IMR-90 (cell line): Measurements from ENCODE around the gene NEURL1B. TPM values are rescaled to one million over a fixed set of nuclear protein-coding genes. Genes with fewer than 3 reads are reported as not detected.

Source experiments
- ATAC-seq: fragments of 200-7000 bp; cut with Tn5 transposase; 2 replicates; pipeline ENCODE4 v1.9.1; 2020; ENCODE audit warnings: low read depth, mild to moderate bottlenecking, moderate library complexity
- BruUV-seq: library from RNA; stranded (reverse); fragments of 400-500 nt; replicated peaks from 2 replicates; lab custom pipeline; 2021; lab: Mats Ljungman, UMichigan
- CTCF ChIA-PET: fragments of 300-600 bp; formaldehyde crosslinking; extraction: SDS; loops from one replicate; lab custom pipeline; 2021; ENCODE audit warnings: antibody characterized with exemption; lab: Yijun Ruan, JAX
- POLR2A ChIA-PET: fragments of 300-600 bp; sonication (Branson Sonifier 250); formaldehyde crosslinking; loops from one replicate; lab custom pipeline; 2022; ENCODE audit warnings: antibody characterized with exemption; ENCODE audit not compliant: unreplicated experiment; lab: Charles Lee
- DNase-seq: peaks from one replicate; pipeline ENCODE4 v3.0.0; 2013
- H2AFZ ChIP-seq: replicated peaks from 2 replicates; pipeline ENCODE3; 2013; ENCODE audit warnings: low read length, mild to moderate bottlenecking; ENCODE audit not compliant: poor library complexity
- H2AK5ac ChIP-seq: 2 replicates; pipeline ENCODE4 v1.6.1; 2013; ENCODE audit warnings: low read depth, low read length, inconsistent platforms
- H2AK9ac ChIP-seq: replicated peaks from 2 replicates; pipeline ENCODE3; 2013; ENCODE audit warnings: mild to moderate bottlenecking, low read depth, low read length, moderate library complexity; ENCODE audit not compliant: poor library complexity
- H2BK120ac ChIP-seq: 2 replicates; pipeline ENCODE4 v1.6.1; 2013; ENCODE audit warnings: low read depth, low read length, inconsistent platforms
- H2BK15ac ChIP-seq: 3 replicates; pipeline ENCODE4 v1.6.1; 2013; ENCODE audit warnings: low read depth, low read length, inconsistent platforms
- H2BK20ac ChIP-seq: 2 replicates; pipeline ENCODE4 v1.6.1; 2013; ENCODE audit warnings: low read depth, mild to moderate bottlenecking, inconsistent platforms, low read length, moderate library complexity
- H2BK5ac ChIP-seq: 2 replicates; pipeline ENCODE4 v1.6.1; 2013; ENCODE audit warnings: mild to moderate bottlenecking, low read depth, low read length, inconsistent platforms; ENCODE audit not compliant: poor library complexity, severe bottlenecking
- H3K14ac ChIP-seq: replicated peaks from 2 replicates; pipeline ENCODE4 v1.6.1; 2013; ENCODE audit warnings: low read depth, low read length, inconsistent platforms
- H3K18ac ChIP-seq: 2 replicates; pipeline ENCODE4 v1.6.1; 2013; ENCODE audit warnings: low read depth, low read length, control low read depth
- H3K23ac ChIP-seq: 2 replicates; pipeline ENCODE4 v1.6.1; 2013; ENCODE audit warnings: low read depth, low read length, inconsistent platforms
- H3K27ac ChIP-seq: 2 replicates; pipeline ENCODE4 v1.5.1; 2013; ENCODE audit warnings: mild to moderate bottlenecking, control low read depth, low read length; ENCODE audit not compliant: insufficient read depth
- H3K27me3 ChIP-seq: 2 replicates; pipeline ENCODE4 v1.6.1; 2013; ENCODE audit warnings: low read length; ENCODE audit not compliant: control insufficient read depth, insufficient read depth
- H3K36me3 ChIP-seq: 2 replicates; pipeline ENCODE4 v1.6.1; 2013; ENCODE audit warnings: low read length, mixed read lengths; ENCODE audit not compliant: control insufficient read depth, insufficient read depth
- H3K4ac ChIP-seq: 2 replicates; pipeline ENCODE4 v1.6.1; 2013; ENCODE audit warnings: low read depth, low read length, inconsistent platforms
- H3K4me1 ChIP-seq: 2 replicates; pipeline ENCODE4 v1.6.1; 2013; ENCODE audit warnings: low read length, mixed read lengths; ENCODE audit not compliant: control insufficient read depth, insufficient read depth
- H3K4me2 ChIP-seq: 2 replicates; pipeline ENCODE4 v1.6.1; 2013; ENCODE audit warnings: low read depth, mild to moderate bottlenecking, control low read depth, low read length, moderate library complexity
- H3K4me3 ChIP-seq: 2 replicates; pipeline ENCODE4 v1.5.1; 2013; ENCODE audit warnings: low read depth, mild to moderate bottlenecking, control low read depth, low read length, moderate library complexity; ENCODE audit not compliant: insufficient read depth
- H3K56ac ChIP-seq: 2 replicates; pipeline ENCODE4 v1.6.1; 2013; ENCODE audit warnings: low read length, inconsistent platforms; ENCODE audit not compliant: insufficient read depth; ENCODE audit errors: extremely low read depth
- H3K79me1 ChIP-seq, 2 experiments: 2 replicates each; pipeline ENCODE4 v1.6.1; 2013; ENCODE audit warnings: low read length in 2 of 2, inconsistent platforms in 1 of 2, low read depth in 1 of 2
- H3K9ac ChIP-seq: 2 replicates; pipeline ENCODE4 v1.6.1; 2013; ENCODE audit warnings: low read depth, low read length, control low read depth
- H3K9me1 ChIP-seq: 2 replicates; pipeline ENCODE4 v1.6.1; 2013; ENCODE audit warnings: low read length, inconsistent platforms; ENCODE audit not compliant: insufficient read depth
- H3K9me3 ChIP-seq: 2 replicates; pipeline ENCODE4 v1.6.1; 2013; ENCODE audit warnings: low read length; ENCODE audit not compliant: control insufficient read depth, insufficient read depth
- H4K20me1 ChIP-seq: 2 replicates; pipeline ENCODE4 v1.6.1; 2013; ENCODE audit warnings: low read length, inconsistent platforms; ENCODE audit not compliant: insufficient read depth
- H4K5ac ChIP-seq: 2 replicates; pipeline ENCODE4 v1.6.1; 2013; ENCODE audit warnings: mild to moderate bottlenecking, low read depth, low read length, control low read depth
- H4K8ac ChIP-seq, 2 experiments: 2 replicates each; pipeline ENCODE4 v1.6.1; 2013; ENCODE audit warnings: low read depth in 2 of 2, low read length in 2 of 2, control low read depth in 1 of 2, inconsistent platforms in 1 of 2
- H4K91ac ChIP-seq: 2 replicates; pipeline ENCODE4 v1.6.1; 2013; ENCODE audit warnings: low read depth, low read length, inconsistent platforms; ENCODE audit not compliant: insufficient read depth
- BHLHE40 ChIP-seq: fragments of 150-350 bp; IDR thresholded peaks from 2 replicates; pipeline ENCODE4 v1.6.1; 2016; ENCODE audit warnings: mild to moderate bottlenecking, low read depth, low read length
- CHD1 ChIP-seq: IDR thresholded peaks from 2 replicates; pipeline ENCODE4 v1.6.1; 2012; ENCODE audit warnings: low read depth, low read length, improper control_type of control experiment
- CTCF ChIP-seq: conservative IDR thresholded peaks from 2 replicates; pipeline ENCODE4 v1.5.1; 2012; ENCODE audit warnings: mild to moderate bottlenecking, low read depth, low read length, improper control_type of control experiment
- ELK1 ChIP-seq: fragments of 150-350 bp; IDR thresholded peaks from 2 replicates; pipeline ENCODE4 v1.6.1; 2016; ENCODE audit warnings: low read depth, mild to moderate bottlenecking, low read length, moderate library complexity, borderline replicate concordance
- FOS ChIP-seq: fragments of 150-350 bp; IDR thresholded peaks from 2 replicates; pipeline ENCODE4 v1.6.1; 2016; ENCODE audit warnings: low read depth, low read length
- MXI1 ChIP-seq: IDR thresholded peaks from 2 replicates; pipeline ENCODE4 v1.6.1; 2012; ENCODE audit warnings: low read depth, mild to moderate bottlenecking, low read length, moderate library complexity, borderline replicate concordance
- NFE2L2 ChIP-seq: fragments of 150-350 bp; IDR thresholded peaks from 2 replicates; pipeline ENCODE4 v1.6.1; 2016; ENCODE audit warnings: low read depth, mild to moderate bottlenecking, low read length
- POLR2A ChIP-seq: IDR thresholded peaks from 2 replicates; pipeline ENCODE4 v1.6.1; 2012; ENCODE audit warnings: mild to moderate bottlenecking, low read depth, low read length
- RCOR1 ChIP-seq: IDR thresholded peaks from 2 replicates; pipeline ENCODE4 v1.6.1; 2012; ENCODE audit warnings: mild to moderate bottlenecking, low read length, improper control_type of control experiment; ENCODE audit not compliant: insufficient replicate concordance
- RFX5 ChIP-seq: IDR thresholded peaks from 2 replicates; pipeline ENCODE4 v1.8.0; 2012; ENCODE audit warnings: low read depth, mild to moderate bottlenecking, low read length, moderate library complexity
- SMC3 ChIP-seq: fragments of 150-350 bp; IDR thresholded peaks from 2 replicates; pipeline ENCODE4 v1.6.1; 2016; ENCODE audit warnings: low read depth, mild to moderate bottlenecking, antibody characterized with exemption, low read length, moderate library complexity
- USF2 ChIP-seq: fragments of 150-350 bp; IDR thresholded peaks from 2 replicates; pipeline ENCODE4 v1.6.1; 2017; ENCODE audit warnings: mild to moderate bottlenecking, antibody characterized with exemption, low read length, low read depth
- WGBS, 2 experiments: methylation state at CpG; one replicate each; pipeline versions ENCODE4 v1.1.5 to v1.1.7; 2013; ENCODE audit warnings: missing lambda C conversion rate in 2 of 2; ENCODE audit not compliant: insufficient read length in 1 of 2; ENCODE audit errors: extremely low coverage in 2 of 2; 5-methylcytosine and 5-hydroxymethylcytosine counted together
- dilution Hi-C: fragments of 300-500 bp; cut with HindIII; formaldehyde crosslinking; loops from one replicate; pipeline ENCODE4 v1.14.3; 2018; ENCODE audit warnings: low sequenced_read_pairs; ENCODE audit not compliant: unreplicated experiment
- in situ Hi-C: fragments of 300-500 bp; cut with MboI; formaldehyde crosslinking; loops from 3 replicates; pipeline ENCODE4 v1.14.3; 2019; ENCODE audit warnings: low sequenced_read_pairs, inconsistent platforms, mixed read lengths
- intact Hi-C: fragments of 100-400 bp; cut with micrococcal nuclease; formaldehyde crosslinking; loops from 2 replicates; pipeline ENCODE4 v1.10.0; 2022
- polyA plus RNA-seq, 3 experiments: library from polyadenylated mRNA; depleted of rRNA; stranded (reverse); fragments of >200 nt; gene quantifications; 2 replicates each; pipeline ENCODE4 v1.2.3, GENCODE V29; 2012; ENCODE audit warnings: low replicate concordance in 1 of 3
- total RNA-seq: library from RNA; depleted of rRNA; stranded (reverse); fragments of >200 nt; gene quantifications from 2 replicates; pipeline ENCODE4 v1.2.3, GENCODE V29; 2012

The NEURL1B gene
- total and polyA plus RNA-seq, 2 of the 4 experiments (the other 2 are of a cell fraction), result 1.8 to 2.8 TPM

GRCh38 chr5:172700365-172701290, 59.6 kb downstream of the NEURL1B start (continued):
- no peak for TF ChIP-seq NFE2L2

GRCh38 chr5:172701291-172701656, 60.2 kb downstream of the NEURL1B start:
- no peak for DNase-seq
- no peak for TF ChIP-seq SMC3
- no peak for TF ChIP-seq USF2
- TF ChIP-seq CTCF, result no peak
- no peak for TF ChIP-seq CHD1
- no peak for TF ChIP-seq NFE2L2
- no peak for TF ChIP-seq MXI1
- TF ChIP-seq RCOR1, result no peak
- no peak for TF ChIP-seq BHLHE40
- no peak for TF ChIP-seq RFX5
- no peak for TF ChIP-seq POLR2A
- no peak for TF ChIP-seq FOS
- TF ChIP-seq ELK1, result no peak

More at GRCh38 chr5:172701291-172701656, 60.2 kb downstream of the NEURL1B start:
- Histone ChIP-seq H2BK5ac (no peak overlapping the region), H4K91ac (no peak overlapping the region), H2AFZ (no peak overlapping the region), H3K14ac (no peak overlapping the region), H3K9ac (no peak overlapping the region), H4K8ac (no peak overlapping the region), H3K4me3 (no peak overlapping the region), H3K27me3 (peaks cover 36% of the 10 kb centered on the region), H3K56ac (no peak overlapping the region), H3K9me1 (no peaks in the 10 kb centered on the region), H3K36me3 (no peaks in the 10 kb centered on the region), H3K27ac (no peak overlapping the region), H3K79me1 (no peaks in the 10 kb centered on the region), H4K5ac (no peak overlapping the region), H3K4ac (no peak overlapping the region), H3K4me2 (no peak overlapping the region), H2BK20ac (no peak overlapping the region), H3K4me1 (peaks cover 2% of the 10 kb centered on the region; the same call in 1 of the 2 replicates), H2BK15ac (no peak overlapping the region), H3K9me3 (no peaks in the 10 kb centered on the region), H2AK9ac (no peak overlapping the region), H3K18ac (no peak overlapping the region), H2BK120ac (no peak overlapping the region), H2AK5ac (no peak overlapping the region), H3K23ac (no peak overlapping the region), H4K20me1 (no peaks in the 10 kb centered on the region)
- ChIA-PET CTCF (no interaction called here), POLR2A (no interaction called here)
- intact Hi-C loops (loop anchor here (10.0 kb wide), 1 partner anchor 914 kb away; the partner anchor contains the start of gene BOD1), dilution Hi-C loops (no loop called here), in situ Hi-C loops (loop anchor here (10.0 to 25.0 kb wide), 3 partner anchors 444 to 886 kb away; partner anchors contain the start of gene BNIP1)
- no CpG with 5 or more reads among the region's 5 CpGs for whole genome bisulfite sequencing, 2 experiments
- BruUV-seq, result no TSS peak
- no peak for ATAC-seq
